COLO829 (cell line): ENCODE data around the gene MYOCOS.
"Not testable (repeated sequence)": the region's sequence is repeated elsewhere in the genome, so short reads cannot be mapped to it uniquely, and the experiment has no call there.

Experiments
- DNase-seq: peaks from one replicate; pipeline ENCODE4 v3.0.0; 2012; ENCODE audit warnings: low spot score

The MYOCOS gene

GRCh38 chr1:171625225-171625624 is 3.2 kb downstream of the MYOCOS start:
- no peak for DNase-seq

- DNase-seq = no peak
Observed at GRCh38 chr1:171627020-171627419, 5.0 kb downstream of the MYOCOS start.

- no peak for DNase-seq
Observed at GRCh38 chr1:171628225-171628624, 6.2 kb downstream of the MYOCOS start.

- no peak for DNase-seq
Observed at GRCh38 chr1:171635661-171636060, 13.6 kb downstream of the MYOCOS start.

GRCh38 chr1:171636141-171636540 is 14.1 kb downstream of the MYOCOS start:
- DNase-seq = no peak

GRCh38 chr1:171637928-171638576 is 16.0 kb downstream of the MYOCOS start:
- DNase-seq = no peak

GRCh38 chr1:171640225-171640624 is 18.2 kb downstream of the MYOCOS start:
- no peak for DNase-seq

- no peak for DNase-seq
Observed at GRCh38 chr1:171641076-171641864, 19.2 kb downstream of the MYOCOS start.

GRCh38 chr1:171642197-171642596 is 20.2 kb downstream of the MYOCOS start:
- no peak for DNase-seq

GRCh38 chr1:171643156-171643555 is 21.1 kb downstream of the MYOCOS start:
- DNase-seq = no peak

GRCh38 chr1:171644805-171645483 is 22.9 kb downstream of the MYOCOS start:
- DNase-seq = peak; percentile 76

- DNase-seq = no peak
Observed at GRCh38 chr1:171645553-171646248, 23.7 kb downstream of the MYOCOS start.

- DNase-seq = no peak
Observed at GRCh38 chr1:171646249-171646560, 24.2 kb downstream of the MYOCOS start.

GRCh38 chr1:171652234-171652822 is 30.3 kb downstream of the MYOCOS start, which contains the start of gene MYOC:
Gene MYOC (minus strand): TSS chr1:171652688. CDS start chr1:171652611, 77 bp downstream.
- no peak for DNase-seq

- DNase-seq = no peak
Observed at GRCh38 chr1:171653796-171654195, 31.8 kb downstream of the MYOCOS start.

- peak; percentile 40 for DNase-seq
Observed at GRCh38 chr1:171654201-171654941, 32.3 kb downstream of the MYOCOS start.

GRCh38 chr1:171654942-171655745 is 33.1 kb downstream of the MYOCOS start:
- peak; percentile 61 for DNase-seq

- DNase-seq = no peak
Observed at GRCh38 chr1:171655746-171656116, 33.7 kb downstream of the MYOCOS start.

GRCh38 chr1:171656206-171656605 is 34.2 kb downstream of the MYOCOS start:
- not testable (repeated sequence) for DNase-seq

GRCh38 chr1:171661076-171661650 is 39.1 kb downstream of the MYOCOS start:
- no peak for DNase-seq
